Kidney (tissue), 14 donors: Measurements from ENCODE around the gene MYO16. TPM values are rescaled to one million over a fixed set of nuclear protein-coding genes. Genes with fewer than 3 reads are reported as not detected.
A peak's percentile ranks its signal among the peaks of the same experiment; 100 is the strongest.

Experiments used
- DNase-seq, 5 donors: peaks; one replicate each; pipeline ENCODE4 v3.0.0-alpha.2; 2013 to 2020
- FAIRE-seq: peaks from 2 replicates; lab custom pipeline; 2012; peaks lifted over from hg19 to GRCh38; lab: Jason Lieb, UNC
- H3K27ac ChIP-seq, 2 donors: one replicate each; pipeline ENCODE4 v1.7.0; 2013; ENCODE audit warnings: low read depth in 2 of 2, low read length in 2 of 2, inconsistent platforms in 1 of 2
- H3K27me3 ChIP-seq: one replicate; pipeline ENCODE4 v1.7.1; 2013; ENCODE audit warnings: low read length, inconsistent platforms; ENCODE audit not compliant: control insufficient read depth, insufficient read depth
- H3K36me3 ChIP-seq, 3 donors: one replicate each; pipeline versions ENCODE4 v1.7.0 to v1.7.1; 2013; ENCODE audit warnings: low read length in 3 of 3, control low read depth in 1 of 3, inconsistent platforms in 1 of 3; ENCODE audit not compliant: insufficient read depth in 3 of 3, control insufficient read depth in 2 of 3
- H3K4me1 ChIP-seq, 3 donors: one replicate each; pipeline versions ENCODE4 v1.7.0 to v1.7.1; 2013; ENCODE audit warnings: low read length in 3 of 3, inconsistent platforms in 1 of 3, low read depth in 1 of 3; ENCODE audit not compliant: control insufficient read depth in 2 of 3, insufficient read depth in 2 of 3
- H3K4me3 ChIP-seq, 3 donors: one replicate each; pipeline versions ENCODE4 v1.7.0 to v1.8.1; 2013; ENCODE audit warnings: low read length in 3 of 3, control low read depth in 1 of 3, inconsistent platforms in 1 of 3
- H3K9ac ChIP-seq, 3 donors: one replicate each; pipeline versions ENCODE4 v1.7.0 to v1.7.1; 2013; ENCODE audit warnings: low read length in 3 of 3, control low read depth in 1 of 3, inconsistent platforms in 1 of 3
- H3K9me3 ChIP-seq, 3 donors: one replicate each; pipeline versions ENCODE4 v1.7.0 to v1.7.1; 2013; ENCODE audit warnings: low read length in 3 of 3, control low read depth in 1 of 3, inconsistent platforms in 1 of 3; ENCODE audit not compliant: control insufficient read depth in 2 of 3, insufficient read depth in 1 of 3
- intact Hi-C: fragments of 100-400 bp; cut with DNase I; formaldehyde crosslinking; loops from one replicate; pipeline ENCODE4 v1.11.1; 2022
- polyA plus RNA-seq: library from polyadenylated mRNA; stranded (reverse); fragments of 350-450 nt; fragmentation: Illumina TruSeq; extraction: RNeasy Lipid Tissue Mini Kit (QIAGEN cat#74804); gene quantifications from one replicate; pipeline ENCODE4 v1.2.3, GENCODE V29; 2014; ENCODE audit warnings: low read depth, low replicate concordance; ENCODE audit not compliant: insufficient read depth
- total RNA-seq: library from RNA; stranded (reverse); fragmentation: NEBNext Ultra II Directional; extraction: Animal tissue kit (Norgen Biotek cat#: 25700); gene quantifications from one replicate; pipeline ENCODE4 v1.2.1, GENCODE V29; 2021
- TF ChIP-seq, protein P1 (sequence below): IDR thresholded peaks from 3 replicates; pipeline ENCODE4 v1.5.1; 2012; ENCODE audit warnings: mild to moderate bottlenecking, moderate library complexity, borderline replicate concordance; ENCODE audit not compliant: insufficient read depth; ENCODE audit errors: extremely low read depth
- donor health status: control.
- donor health status: control.
- donor health status: control.
- donor health status: control.
- donor health status: control.
- donor health status: DM: yes; HTN: yes; CAD: no.
- donor health status: Normal renal cell carcinoma (clear cell type).

Gene MYO16
- total and polyA plus RNA-seq, 2 donors from 2014 or later: 0.22 to 0.43 TPM

DNA sequence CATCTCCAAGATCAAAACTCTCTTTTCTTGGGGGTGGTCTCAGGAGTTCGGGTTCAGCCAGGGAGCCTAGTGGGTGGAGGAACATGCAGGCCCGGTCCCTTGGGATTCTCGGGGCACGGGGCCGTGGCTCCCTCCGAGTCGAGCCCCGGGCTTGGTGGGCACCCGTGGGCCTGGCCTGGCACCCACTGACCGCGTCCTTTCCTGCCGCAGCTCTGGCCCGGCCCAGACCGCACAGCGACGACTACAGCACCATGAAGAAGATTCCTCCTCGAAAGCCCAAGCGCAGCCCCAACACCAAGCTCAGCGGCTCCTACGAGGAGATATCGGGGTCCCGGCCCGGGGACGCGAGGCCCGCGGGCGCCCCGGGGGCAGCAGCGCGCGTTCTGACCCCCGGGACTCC lies 510.6 kb downstream of the MYO16 start:
- Histone ChIP-seq H3K9me3 (no peaks in the 10 kb centered on the region), H3K36me3 (no peaks in the 10 kb centered on the region), H3K4me3 (no peak overlapping the region), H3K4me1 (no peaks in the 10 kb centered on the region), H3K27me3 (no peaks in the 10 kb centered on the region), H3K27ac (no peak overlapping the region), H3K9ac (no peak overlapping the region)
- TF ChIP-seq, protein P1, sequence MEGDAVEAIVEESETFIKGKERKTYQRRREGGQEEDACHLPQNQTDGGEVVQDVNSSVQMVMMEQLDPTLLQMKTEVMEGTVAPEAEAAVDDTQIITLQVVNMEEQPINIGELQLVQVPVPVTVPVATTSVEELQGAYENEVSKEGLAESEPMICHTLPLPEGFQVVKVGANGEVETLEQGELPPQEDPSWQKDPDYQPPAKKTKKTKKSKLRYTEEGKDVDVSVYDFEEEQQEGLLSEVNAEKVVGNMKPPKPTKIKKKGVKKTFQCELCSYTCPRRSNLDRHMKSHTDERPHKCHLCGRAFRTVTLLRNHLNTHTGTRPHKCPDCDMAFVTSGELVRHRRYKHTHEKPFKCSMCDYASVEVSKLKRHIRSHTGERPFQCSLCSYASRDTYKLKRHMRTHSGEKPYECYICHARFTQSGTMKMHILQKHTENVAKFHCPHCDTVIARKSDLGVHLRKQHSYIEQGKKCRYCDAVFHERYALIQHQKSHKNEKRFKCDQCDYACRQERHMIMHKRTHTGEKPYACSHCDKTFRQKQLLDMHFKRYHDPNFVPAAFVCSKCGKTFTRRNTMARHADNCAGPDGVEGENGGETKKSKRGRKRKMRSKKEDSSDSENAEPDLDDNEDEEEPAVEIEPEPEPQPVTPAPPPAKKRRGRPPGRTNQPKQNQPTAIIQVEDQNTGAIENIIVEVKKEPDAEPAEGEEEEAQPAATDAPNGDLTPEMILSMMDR: no peak
- DNase-seq (no peak), FAIRE-seq (no peak)
- intact Hi-C loops: no loop called here

DNA sequence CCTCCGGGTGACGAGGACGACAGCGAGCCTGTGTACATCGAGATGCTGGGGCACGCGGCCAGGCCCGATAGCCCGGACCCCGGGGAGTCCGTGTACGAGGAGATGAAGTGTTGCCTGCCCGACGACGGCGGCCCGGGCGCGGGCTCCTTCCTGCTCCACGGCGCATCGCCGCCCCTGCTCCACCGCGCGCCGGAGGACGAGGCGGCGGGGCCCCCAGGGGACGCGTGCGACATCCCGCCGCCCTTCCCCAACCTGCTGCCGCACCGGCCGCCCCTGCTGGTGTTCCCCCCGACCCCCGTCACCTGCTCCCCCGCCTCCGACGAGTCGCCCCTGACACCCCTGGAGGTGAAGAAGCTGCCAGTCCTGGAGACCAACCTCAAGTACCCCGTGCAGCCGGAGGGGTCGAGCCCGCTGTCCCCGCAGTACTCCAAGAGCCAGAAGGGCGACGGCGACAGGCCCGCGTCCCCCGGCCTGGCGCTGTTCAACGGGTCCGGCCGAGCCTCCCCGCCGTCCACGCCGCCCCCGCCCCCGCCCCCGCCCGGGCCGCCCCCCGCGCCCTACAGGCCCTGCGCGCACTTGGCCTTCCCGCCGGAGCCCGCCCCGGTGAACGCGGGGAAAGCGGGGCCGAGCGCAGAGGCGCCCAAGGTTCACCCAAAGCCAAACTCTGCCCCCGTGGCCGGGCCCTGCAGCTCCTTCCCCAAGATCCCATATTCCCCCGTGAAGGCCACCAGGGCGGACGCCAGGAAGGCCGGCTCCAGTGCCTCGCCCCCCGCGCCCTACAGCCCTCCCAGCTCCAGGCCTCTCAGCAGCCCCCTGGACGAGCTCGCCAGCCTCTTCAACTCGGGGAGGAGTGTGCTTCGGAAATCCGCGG lies 511.3 kb downstream of the MYO16 start:
- H3K9ac ChIP-seq: no peak overlapping the region
- no peaks in the 10 kb centered on the region for H3K27me3 ChIP-seq
- no peak overlapping the region for H3K27ac ChIP-seq
- H3K4me1 ChIP-seq: no peaks in the 10 kb centered on the region
- no peaks in the 10 kb centered on the region for H3K9me3 ChIP-seq
- FAIRE-seq (no peak), DNase-seq (peak in 4 of 5 donors; percentile 30 to 61 (median 35))
- H3K4me3 ChIP-seq: no peak overlapping the region
- H3K36me3 ChIP-seq: no peaks in the 10 kb centered on the region
- intact Hi-C loops: no loop called here
- TF ChIP-seq, protein P1: no peak

DNA sequence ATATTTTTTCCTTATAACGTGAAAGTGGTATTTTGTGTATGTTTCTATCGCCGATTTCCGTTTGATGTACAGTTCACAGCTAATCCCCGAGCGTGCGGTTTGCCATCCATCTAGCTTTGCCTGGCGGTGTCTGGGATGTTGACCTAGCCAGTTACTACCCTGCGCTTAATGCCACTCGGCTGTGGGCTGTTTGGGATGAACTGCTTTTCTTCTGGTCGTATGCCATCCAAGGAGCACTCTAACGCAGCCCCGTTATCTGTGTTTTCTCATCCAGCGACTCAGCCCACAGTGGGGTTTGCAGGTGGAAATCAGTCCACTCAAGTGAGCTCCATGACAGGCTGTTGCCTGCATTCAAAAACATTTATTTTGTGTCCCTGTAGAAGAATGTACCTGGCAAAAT lies 512.3 kb downstream of the MYO16 start:
- Histone ChIP-seq H3K9ac (no peak overlapping the region), H3K27me3 (no peaks in the 10 kb centered on the region), H3K9me3 (no peaks in the 10 kb centered on the region), H3K27ac (no peak overlapping the region), H3K4me3 (no peak overlapping the region), H3K4me1 (no peaks in the 10 kb centered on the region), H3K36me3 (no peaks in the 10 kb centered on the region)
- TF ChIP-seq, protein P1: no peak
- FAIRE-seq (no peak), DNase-seq (no peak)
- intact Hi-C loops: no loop called here
